ENCODE data around the gene RNU1-1.
"Not testable (repeated sequence)": the region's sequence is repeated elsewhere in the genome, so short reads cannot be mapped to it uniquely, and the experiment has no call there.

RNU1-1 gene

DNA sequence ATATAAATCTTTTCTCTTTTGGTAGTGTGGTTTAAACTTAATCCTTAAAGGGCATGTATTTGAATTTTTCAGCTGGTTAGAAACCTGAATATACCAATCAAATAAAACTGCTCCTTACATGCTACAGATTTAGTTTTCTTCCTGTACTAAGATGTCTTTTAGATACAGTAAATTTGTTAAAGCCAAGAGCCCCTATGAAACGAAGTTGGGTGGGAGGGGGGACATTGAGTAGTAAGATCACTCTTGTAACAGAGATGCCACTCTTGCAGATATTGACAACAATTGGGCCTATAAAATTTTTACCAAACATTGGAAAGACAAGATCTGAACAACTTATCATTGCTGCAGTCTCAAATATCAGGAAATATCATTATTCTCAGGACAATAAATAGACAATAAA lies 2.2 kb downstream of the RNU1-1 start:
- H3K4me1 Mint-ChIP-seq (ENCODE audit: low read depth); H3K36me3 Mint-ChIP-seq (ENCODE audit: low read depth); H3K27ac Mint-ChIP-seq; H3K27me3 Mint-ChIP-seq; H3K4me3 Mint-ChIP-seq; H3K9me3 Mint-ChIP-seq: not testable (repeated sequence)

DNA sequence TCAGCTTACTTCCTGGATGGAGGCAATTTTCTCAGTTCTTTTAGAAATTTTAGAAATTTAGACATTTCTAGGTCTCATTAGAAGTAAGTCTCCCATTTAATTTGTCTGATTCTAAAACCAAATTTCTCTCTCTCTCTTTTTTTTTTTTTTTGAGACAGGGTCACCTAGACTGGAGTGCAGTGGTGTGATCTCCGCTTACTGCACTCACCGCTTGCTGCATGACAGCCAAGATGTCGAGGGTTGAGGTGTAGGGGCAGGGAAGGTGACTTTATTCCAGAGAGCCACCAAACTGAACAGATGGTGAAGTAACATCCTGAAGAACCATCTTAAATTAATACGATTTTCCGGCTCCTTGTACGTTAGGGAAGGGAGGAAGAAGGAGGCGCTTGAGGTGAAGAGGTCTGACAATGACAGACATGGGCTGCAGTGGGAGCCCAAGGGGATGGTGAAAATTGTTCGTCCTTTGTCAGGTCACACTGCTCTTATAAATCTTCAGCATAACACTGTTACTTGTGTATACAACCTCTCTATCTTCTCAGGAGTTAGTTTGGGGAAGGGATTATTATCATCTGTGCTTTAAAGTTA lies 5.1 kb downstream of the RNU1-1 start:
- H3K4me1 Mint-ChIP-seq (ENCODE audit: low read depth); H3K27ac Mint-ChIP-seq; H3K4me3 Mint-ChIP-seq; H3K36me3 Mint-ChIP-seq (ENCODE audit: low read depth); H3K9me3 Mint-ChIP-seq; H3K27me3 Mint-ChIP-seq: not testable (repeated sequence)

DNA sequence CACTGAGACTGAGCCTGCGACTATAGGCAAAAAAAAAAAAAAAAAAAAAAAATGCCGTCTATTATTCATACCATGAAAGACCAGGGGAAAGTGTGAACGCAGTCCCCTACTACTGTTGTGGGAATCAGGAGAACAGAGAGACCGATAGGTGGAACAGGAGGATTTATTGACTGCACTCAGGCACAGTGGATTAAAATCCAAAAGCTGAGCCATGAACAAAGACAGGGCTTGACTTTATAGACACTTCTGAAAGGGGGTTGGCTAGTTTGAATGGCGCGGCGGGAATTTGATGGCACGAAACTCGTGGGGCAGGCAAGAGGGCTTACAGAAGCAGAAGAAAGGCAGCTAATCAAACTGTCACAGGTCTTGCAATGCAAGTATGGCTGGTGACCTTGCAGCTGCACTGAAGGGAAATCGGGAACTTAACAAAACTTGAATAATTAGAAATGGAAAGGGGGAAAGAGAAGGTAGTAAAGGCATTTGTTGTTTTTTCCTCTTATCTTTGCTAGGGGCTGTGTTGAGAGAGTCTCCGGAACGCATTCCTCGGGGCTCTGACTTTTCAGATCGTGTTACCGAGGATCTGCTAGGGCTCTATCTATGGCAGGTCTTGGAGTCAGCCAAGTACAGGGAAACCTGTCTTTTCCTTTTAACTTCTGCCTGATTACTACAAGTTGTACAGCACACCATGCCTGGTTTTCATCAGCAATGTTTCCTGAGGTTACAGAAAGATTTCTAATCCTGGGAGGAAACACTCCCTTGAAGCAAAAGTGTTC lies 7.5 kb downstream of the RNU1-1 start:
- H3K9me3 Mint-ChIP-seq; H3K27me3 Mint-ChIP-seq; H3K36me3 Mint-ChIP-seq (ENCODE audit: low read depth); H3K27ac Mint-ChIP-seq; H3K4me3 Mint-ChIP-seq; H3K4me1 Mint-ChIP-seq (ENCODE audit: low read depth): not testable (repeated sequence)

DNA sequence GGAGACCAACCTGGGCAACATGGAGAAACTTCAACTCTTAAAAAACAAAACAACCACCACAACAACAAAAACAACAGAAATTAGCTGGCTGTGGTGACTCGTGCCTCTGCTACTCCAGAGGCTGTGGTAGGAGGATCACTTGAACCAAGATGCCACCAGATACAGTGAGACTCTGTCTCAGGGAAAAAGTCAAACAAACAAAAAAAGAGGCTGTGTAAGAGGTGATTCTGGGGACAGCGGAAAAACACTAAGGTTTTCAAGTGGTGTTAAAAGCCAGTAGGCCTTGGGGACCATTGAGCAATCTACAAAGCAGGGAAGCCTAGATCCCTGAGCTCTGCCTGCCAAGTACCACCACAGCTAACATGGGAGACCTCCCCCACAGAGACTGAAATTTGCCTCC lies 8.2 kb downstream of the RNU1-1 start:
- H3K27ac Mint-ChIP-seq; H3K36me3 Mint-ChIP-seq (ENCODE audit: low read depth); H3K27me3 Mint-ChIP-seq; H3K4me1 Mint-ChIP-seq (ENCODE audit: low read depth); H3K9me3 Mint-ChIP-seq; H3K4me3 Mint-ChIP-seq: not testable (repeated sequence)

DNA sequence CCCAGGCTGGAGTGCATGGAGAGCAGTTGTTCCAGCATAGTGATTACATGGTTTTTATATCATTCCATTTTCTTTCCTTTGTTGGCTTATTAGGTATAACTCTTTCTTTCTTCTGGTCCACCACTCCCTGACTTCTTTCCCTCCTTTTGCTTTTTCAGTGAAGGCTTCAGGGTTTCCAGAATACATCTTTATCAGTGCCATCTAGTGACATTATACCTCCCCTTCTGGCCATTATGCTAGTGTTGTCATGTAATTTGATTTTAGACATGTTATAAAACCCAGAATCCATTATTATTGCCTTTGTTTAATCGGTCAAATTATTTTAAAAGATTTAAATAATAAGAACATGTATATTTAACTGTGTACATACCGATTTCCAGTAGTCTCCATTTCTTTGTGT lies 10.6 kb downstream of the RNU1-1 start:
- no peaks in the 10 kb centered on the region for H3K36me3 Mint-ChIP-seq (ENCODE audit: low read depth)
- H3K4me3 Mint-ChIP-seq, result no peak overlapping the region
- peaks cover 5% of the 10 kb centered on the region for H3K4me1 Mint-ChIP-seq (ENCODE audit: low read depth)
- H3K27ac Mint-ChIP-seq, result no peak overlapping the region
- H3K9me3 Mint-ChIP-seq, result no peaks in the 10 kb centered on the region
- H3K27me3 Mint-ChIP-seq, result no peaks in the 10 kb centered on the region

DNA sequence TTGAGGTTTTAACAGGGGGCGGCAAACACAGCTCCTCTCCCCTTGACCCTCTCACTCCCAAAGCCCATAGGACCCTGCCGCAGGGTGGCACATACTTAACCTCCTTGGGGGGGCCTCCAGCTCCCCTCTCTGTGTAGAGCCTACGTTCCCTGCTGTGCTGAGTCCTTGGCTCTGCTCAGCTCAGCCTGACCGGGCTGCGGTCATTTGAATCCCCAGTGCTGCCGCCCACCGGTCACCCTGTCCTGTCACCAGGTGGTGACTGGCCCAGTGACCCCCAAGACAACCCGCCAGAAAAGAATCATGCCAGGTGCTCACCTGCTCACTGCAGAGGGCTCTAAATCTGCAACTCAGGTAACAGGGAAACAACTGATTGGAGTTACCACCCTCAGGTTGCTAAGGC lies 12.6 kb downstream of the RNU1-1 start:
- H3K27ac Mint-ChIP-seq; H3K4me3 Mint-ChIP-seq; H3K9me3 Mint-ChIP-seq; H3K36me3 Mint-ChIP-seq (ENCODE audit: low read depth); H3K27me3 Mint-ChIP-seq: not testable (repeated sequence)
- peaks cover 11% of the 10 kb centered on the region for H3K4me1 Mint-ChIP-seq (ENCODE audit: low read depth)

DNA sequence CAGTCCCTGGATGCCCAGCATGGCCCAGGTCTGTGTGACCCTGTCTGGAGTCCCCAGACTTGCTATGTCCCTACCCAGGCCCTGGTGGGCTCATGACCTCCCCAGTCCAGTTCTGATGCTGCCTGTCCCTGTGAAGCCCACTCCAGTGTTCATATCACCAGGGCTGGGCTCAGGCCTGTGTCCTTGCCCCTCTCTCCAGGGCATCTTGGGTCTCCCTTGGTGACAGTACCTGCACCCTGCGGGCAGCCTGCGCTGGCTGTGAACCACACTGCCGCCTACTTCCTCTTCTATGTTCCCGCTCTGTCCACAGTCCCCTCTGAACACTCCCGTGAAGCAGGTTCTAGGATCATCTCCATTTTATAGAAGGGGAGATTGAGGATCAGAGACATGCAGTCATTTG lies 13.1 kb downstream of the RNU1-1 start:
- H3K9me3 Mint-ChIP-seq; H3K36me3 Mint-ChIP-seq (ENCODE audit: low read depth); H3K27me3 Mint-ChIP-seq; H3K4me3 Mint-ChIP-seq; H3K27ac Mint-ChIP-seq: not testable (repeated sequence)
- peaks cover 11% of the 10 kb centered on the region for H3K4me1 Mint-ChIP-seq (ENCODE audit: low read depth)

DNA sequence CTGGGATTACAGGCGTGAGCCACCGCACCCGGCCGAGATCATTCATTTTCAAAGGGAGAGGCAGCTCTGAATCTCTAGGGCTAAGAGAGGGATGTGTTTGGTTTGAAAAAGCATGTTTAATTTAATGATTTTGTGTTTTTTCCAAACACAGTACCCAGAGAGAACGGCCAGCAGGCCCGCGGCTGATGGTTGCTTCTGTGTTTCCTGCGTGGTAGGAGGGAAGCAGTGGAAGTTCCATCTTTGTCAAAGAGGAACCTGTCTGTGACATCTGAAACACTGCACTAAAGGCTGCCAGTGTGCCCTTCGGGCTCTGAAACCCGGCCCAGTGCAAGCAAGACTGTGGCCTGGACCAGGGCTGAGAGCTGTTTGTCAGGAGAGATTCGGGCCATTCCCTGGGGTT lies 13.6 kb downstream of the RNU1-1 start:
- not testable (repeated sequence) for H3K36me3 Mint-ChIP-seq (ENCODE audit: low read depth); H3K27ac Mint-ChIP-seq; H3K27me3 Mint-ChIP-seq; H3K9me3 Mint-ChIP-seq
- peak overlapping the region; percentile 83 for H3K4me3 Mint-ChIP-seq
- peaks cover 11% of the 10 kb centered on the region for H3K4me1 Mint-ChIP-seq (ENCODE audit: low read depth)

DNA sequence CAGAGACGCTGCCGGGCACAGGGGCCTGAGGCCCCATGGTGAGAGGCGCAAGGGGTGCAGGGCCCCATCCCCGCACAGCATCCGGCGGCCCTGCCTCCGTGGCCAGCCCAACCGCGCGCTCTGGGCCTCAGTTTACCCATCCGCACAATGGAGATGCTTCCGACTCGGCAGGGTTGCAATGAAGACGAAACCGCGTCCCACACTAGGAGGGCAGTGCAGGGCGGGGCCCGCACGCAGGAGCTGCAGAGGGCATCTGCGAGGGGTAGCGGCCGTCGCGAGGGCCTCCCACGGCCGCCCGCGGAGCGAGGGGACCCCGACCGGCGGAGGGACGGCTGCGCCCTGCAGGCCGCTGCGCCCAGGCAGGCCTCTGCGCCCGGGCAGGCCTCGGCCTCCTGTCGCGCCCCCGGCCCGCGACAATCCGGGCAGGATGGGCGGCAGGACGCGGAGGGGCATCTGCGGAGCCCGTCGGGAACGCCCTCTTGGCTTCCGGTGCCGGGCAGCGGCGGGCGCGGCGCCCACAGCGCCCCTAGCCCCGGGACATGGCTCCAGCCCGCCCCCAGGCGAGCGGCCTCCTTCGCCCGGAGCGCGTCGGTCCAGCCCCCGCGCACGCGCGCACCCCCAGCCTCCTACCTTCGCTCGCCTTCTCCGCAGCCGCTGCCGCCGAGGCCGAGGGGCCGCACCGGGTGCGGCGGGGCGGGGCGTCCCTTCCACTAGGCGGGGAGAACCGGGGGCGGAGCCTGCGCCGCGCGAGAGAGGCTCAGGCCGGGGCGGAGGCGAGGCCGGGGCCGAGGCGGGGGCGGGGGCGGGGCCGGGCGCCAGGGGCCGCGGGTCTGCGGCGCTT lies 15.3 kb downstream of the RNU1-1 start:
- no peaks in the 10 kb centered on the region for H3K27me3 Mint-ChIP-seq
- no peaks in the 10 kb centered on the region for H3K36me3 Mint-ChIP-seq (ENCODE audit: low read depth)
- H3K9me3 Mint-ChIP-seq, result no peaks in the 10 kb centered on the region
- H3K4me3 Mint-ChIP-seq, result peak overlapping the region; percentile 83
- peaks cover 12% of the 10 kb centered on the region for H3K4me1 Mint-ChIP-seq (ENCODE audit: low read depth)
- H3K27ac Mint-ChIP-seq, result no peak overlapping the region

DNA sequence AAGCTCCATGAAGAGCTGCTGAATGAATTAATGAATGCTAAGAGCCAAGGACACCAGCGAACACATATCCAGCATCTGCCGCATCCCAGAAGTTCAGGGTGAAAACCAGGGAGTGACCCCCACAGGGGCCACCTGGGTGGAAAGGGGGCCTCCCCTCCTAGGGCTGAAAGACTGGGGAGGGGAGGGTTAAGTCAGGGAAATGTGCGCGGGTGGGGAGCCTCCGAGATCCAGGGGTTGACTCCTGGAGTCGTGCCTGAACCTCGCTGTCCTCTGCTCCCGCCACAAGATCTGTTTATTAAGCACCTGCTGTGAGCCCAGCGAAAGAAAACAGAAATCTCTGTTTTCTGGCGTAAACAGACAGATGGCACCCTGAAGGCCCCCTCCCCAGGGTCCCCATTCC lies 16.0 kb downstream of the RNU1-1 start:
- peaks cover 15% of the 10 kb centered on the region for H3K4me1 Mint-ChIP-seq (ENCODE audit: low read depth)
- H3K27me3 Mint-ChIP-seq; H3K36me3 Mint-ChIP-seq (ENCODE audit: low read depth); H3K9me3 Mint-ChIP-seq: not testable (repeated sequence)
- peak overlapping the region; percentile 74 for H3K27ac Mint-ChIP-seq
- H3K4me3 Mint-ChIP-seq, result peak overlapping the region; percentile 76

DNA sequence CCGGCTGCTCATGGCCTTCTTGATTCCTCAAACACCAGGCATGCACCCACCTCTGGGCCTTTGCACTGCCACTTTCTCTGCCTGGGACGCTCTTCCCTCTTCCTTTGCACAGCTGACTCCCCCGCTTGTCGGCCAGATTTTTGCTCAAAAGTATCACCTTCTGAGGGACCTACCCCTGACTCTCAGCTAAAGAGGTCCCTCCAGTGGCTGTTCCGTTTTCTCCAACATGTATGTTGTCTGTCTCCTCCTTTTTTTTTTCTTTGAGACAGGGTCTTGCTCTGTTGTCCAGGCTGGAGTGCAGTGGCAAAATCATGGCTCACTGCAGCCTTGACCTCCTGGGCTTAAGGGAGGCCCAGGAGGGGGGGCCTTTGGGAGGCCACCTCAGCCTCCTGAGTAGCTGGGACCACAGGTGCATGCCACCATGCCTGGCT lies 16.6 kb downstream of the RNU1-1 start:
- not testable (repeated sequence) for H3K27me3 Mint-ChIP-seq; H3K27ac Mint-ChIP-seq; H3K36me3 Mint-ChIP-seq (ENCODE audit: low read depth); H3K9me3 Mint-ChIP-seq
- Mint-ChIP-seq H3K4me1 (ENCODE audit: low read depth) (peaks cover 18% of the 10 kb centered on the region), H3K4me3 (peak overlapping the region; percentile 76)

DNA sequence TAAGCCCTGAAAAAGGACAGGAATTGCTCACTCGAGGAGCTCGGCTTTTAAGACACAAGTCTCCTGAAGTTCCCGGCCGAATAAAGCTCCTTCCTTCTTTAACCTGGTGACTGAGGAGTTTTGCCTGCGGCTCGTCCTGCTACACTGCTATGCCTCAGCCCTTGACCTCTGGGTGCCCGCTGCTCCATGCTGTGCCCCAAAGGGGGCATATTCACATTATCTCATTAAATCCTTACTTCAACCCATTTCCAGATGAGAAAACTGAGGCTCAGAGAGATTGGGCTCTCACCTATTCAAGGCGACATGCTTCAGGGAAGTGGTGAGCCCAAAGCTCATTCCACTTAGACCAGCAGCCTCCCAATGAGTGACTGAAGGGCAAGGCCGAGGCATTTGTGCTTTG lies 20.4 kb downstream of the RNU1-1 start:
- H3K36me3 Mint-ChIP-seq (ENCODE audit: low read depth); H3K4me3 Mint-ChIP-seq; H3K27ac Mint-ChIP-seq; H3K9me3 Mint-ChIP-seq; H3K27me3 Mint-ChIP-seq: not testable (repeated sequence)
- peaks cover 14% of the 10 kb centered on the region for H3K4me1 Mint-ChIP-seq (ENCODE audit: low read depth)

DNA sequence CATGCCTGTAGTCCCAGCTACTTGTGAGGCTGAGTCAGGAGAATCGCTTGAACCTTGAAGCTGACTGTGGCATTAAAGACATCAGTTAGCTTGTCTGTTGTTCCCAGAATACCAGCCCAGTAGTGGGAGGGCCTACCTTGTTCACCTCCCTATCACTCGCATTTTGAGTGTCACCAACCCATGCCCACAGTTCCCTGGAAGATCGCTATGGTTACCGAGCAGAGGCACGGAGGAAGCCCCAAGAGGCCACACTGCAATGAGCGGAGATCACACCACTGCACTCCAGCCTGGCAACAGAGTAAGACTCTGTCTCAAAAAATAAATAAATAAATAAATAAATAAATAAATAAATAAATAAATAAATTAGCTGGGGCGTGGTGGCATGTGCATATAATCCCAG lies 21.1 kb downstream of the RNU1-1 start:
- not testable (repeated sequence) for H3K27me3 Mint-ChIP-seq; H3K27ac Mint-ChIP-seq; H3K4me3 Mint-ChIP-seq; H3K9me3 Mint-ChIP-seq; H3K36me3 Mint-ChIP-seq (ENCODE audit: low read depth)
- H3K4me1 Mint-ChIP-seq (ENCODE audit: low read depth), result peaks cover 10% of the 10 kb centered on the region

DNA sequence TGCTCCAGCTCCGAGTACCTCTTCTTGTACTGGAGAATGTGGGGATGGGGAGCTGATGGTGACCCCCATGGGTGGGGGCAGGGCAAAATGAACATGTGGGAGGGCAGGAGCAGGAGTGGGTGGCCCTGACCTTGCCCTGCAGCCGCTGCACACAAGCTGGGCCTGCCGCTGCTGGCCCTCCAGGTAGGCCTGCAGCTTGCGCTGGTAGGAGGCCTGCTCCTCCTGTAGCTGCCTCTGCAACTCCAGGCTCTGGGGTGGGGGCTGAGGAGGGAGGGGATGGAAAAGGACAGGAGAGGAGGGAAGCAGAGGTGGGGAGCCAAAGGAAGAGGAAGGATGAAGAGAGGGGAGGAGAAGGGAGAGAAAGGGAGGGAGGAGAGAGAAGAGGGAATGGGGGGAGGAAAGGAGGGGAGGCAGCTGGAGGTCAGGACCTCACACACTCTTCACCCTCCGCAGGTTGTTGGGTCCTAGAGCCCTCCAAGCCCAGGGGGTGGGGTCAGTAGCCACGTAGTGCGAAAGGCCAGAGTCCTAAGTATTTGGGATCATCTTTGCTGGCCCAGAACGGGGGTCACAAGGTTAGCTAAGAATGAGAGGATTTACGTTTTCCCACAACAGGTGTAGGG lies 22.9 kb downstream of the RNU1-1 start:
- Mint-ChIP-seq H3K36me3 (ENCODE audit: low read depth) (no peaks in the 10 kb centered on the region), H3K27me3 (no peaks in the 10 kb centered on the region), H3K27ac (no peak overlapping the region), H3K9me3 (no peaks in the 10 kb centered on the region), H3K4me1 (ENCODE audit: low read depth) (peaks cover 7% of the 10 kb centered on the region), H3K4me3 (no peak overlapping the region)

DNA sequence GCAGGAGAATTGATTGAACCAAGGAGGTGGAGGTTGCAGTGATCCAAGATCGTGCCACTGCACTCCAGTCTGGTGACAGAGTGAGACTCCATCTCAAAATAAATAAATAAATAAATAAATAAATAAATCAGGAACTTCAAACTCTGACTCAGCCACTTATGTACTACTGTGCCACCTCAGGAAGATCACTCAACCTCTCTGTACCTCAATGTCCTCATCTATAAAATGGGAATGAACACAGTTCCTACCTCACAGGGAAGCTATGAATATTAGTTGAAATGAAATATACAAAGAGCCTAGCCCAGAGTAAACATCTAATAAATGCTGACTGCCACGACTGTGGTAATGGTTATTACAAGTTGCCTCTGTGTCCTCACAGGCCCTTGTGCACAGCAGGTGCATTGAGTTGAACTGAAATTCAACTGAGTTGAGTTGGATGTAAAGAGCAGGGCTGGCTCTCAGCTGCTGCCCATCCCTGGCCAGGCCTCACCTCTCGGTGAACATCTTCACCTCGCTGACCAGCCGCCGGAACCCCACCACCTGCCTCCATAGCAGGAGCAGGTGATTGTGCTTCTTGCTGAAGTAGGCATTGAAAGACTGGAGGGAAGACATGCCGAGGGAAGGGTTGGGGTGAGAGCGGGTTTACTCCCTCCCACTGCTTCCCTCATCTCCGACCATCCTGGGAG lies 24.7 kb downstream of the RNU1-1 start:
- H3K27me3 Mint-ChIP-seq; H3K27ac Mint-ChIP-seq; H3K36me3 Mint-ChIP-seq (ENCODE audit: low read depth); H3K4me1 Mint-ChIP-seq (ENCODE audit: low read depth); H3K4me3 Mint-ChIP-seq; H3K9me3 Mint-ChIP-seq: not testable (repeated sequence)

Measured in stimulated activated naive CD8-positive, alpha-beta T cell treated with anti-CD3 and anti-CD28 coated beads, Interleukin-15, Interleukin-2, amounts not matched to agents 100 ng/mL and 50 ng/mL, for 24 hours (primary cell).